Amniotic stem cell (primary cell): ENCODE results near the gene AFF1.

ENCODE experiments used
- DNase-seq: peaks from one replicate; lab custom pipeline; 2025; lab: John Stamatoyannopoulos, UW

The AFF1 gene

GRCh38 chr4:87151730-87152129 is 216.9 kb downstream of the AFF1 start:
- DNase-seq, result no peak

GRCh38 chr4:87152310-87153041 is 217.7 kb downstream of the AFF1 start:
- no peak for DNase-seq

- no peak for DNase-seq
Measured at GRCh38 chr4:87153078-87153870, 218.5 kb downstream of the AFF1 start.

GRCh38 chr4:87165892-87166291 is 231.1 kb downstream of the AFF1 start:
- no peak for DNase-seq

- no peak for DNase-seq
Measured at GRCh38 chr4:87166296-87166854, 231.6 kb downstream of the AFF1 start.

- DNase-seq, result no peak
Measured at GRCh38 chr4:87171944-87172343, 237.1 kb downstream of the AFF1 start.

- no peak for DNase-seq
Measured at GRCh38 chr4:87174672-87175071, 239.9 kb downstream of the AFF1 start.

GRCh38 chr4:87179751-87180150 is 244.9 kb downstream of the AFF1 start:
- no peak for DNase-seq

GRCh38 chr4:87180767-87181166 is 246.0 kb downstream of the AFF1 start:
- DNase-seq, result no peak

- no peak for DNase-seq
Measured at GRCh38 chr4:87185146-87185870, 250.5 kb downstream of the AFF1 start.

GRCh38 chr4:87188048-87188447 is 253.2 kb downstream of the AFF1 start:
- no peak for DNase-seq

GRCh38 chr4:87188932-87189331 is 254.1 kb downstream of the AFF1 start:
- DNase-seq, result no peak
